SU-DHL-6 (cell line): ENCODE data around the gene HS2ST1.

Experiments
- EZH2phosphoT487 ChIP-seq: fragments of 200-600 bp; sonication (generic), shearing (Covaris generic); conservative IDR thresholded peaks from 2 replicates; pipeline ENCODE4 v1.6.1; 2018; ENCODE audit warnings: mild to moderate bottlenecking, antibody characterized with exemption, low read length, moderate library complexity, mixed read lengths
- TF ChIP-seq, protein P1 (sequence below): fragments of 200-600 bp; sonication (generic); IDR thresholded peaks from one replicate; pipeline ENCODE4 v1.5.1; 2017; ENCODE audit warnings: antibody characterized with exemption, mild to moderate bottlenecking, low read length, moderate library complexity; ENCODE audit not compliant: insufficient read depth, poor library complexity, severe bottlenecking

DNA sequence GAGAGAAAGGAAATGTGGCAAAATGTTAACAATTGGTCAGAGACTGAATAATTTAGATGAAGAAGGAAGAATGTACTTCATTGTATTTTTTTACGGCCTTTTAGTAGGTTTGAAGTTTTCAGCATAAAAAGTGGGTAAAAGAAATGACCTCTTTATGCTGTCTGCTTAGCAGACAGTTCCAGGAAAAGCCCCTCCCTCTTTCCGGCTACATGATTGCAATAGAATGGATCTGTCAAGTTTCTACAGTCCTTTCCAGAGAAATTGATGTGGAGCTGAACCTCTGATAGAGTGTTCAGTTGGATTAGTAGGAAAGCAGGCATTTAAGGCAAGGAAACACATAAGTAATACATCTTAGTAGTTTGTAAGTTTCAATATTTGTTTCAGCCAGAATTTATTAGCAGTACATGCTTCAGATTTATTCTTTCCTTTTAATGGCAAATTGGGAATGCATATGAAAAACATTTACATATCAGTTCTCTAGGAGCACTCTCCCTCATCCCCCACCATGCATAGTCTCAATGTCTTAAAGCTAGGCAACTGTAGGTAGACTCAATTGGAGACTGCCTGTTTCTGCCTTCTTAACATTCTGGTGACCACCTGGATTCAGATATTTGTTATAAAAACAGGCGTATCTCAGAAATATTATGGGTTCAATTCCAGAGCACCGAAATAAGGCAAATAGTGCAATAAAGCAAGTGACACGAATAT lies 36.4 kb downstream of the HS2ST1 start:
- TF ChIP-seq EZH2phosphoT487 = no peak
- TF ChIP-seq, protein P1, sequence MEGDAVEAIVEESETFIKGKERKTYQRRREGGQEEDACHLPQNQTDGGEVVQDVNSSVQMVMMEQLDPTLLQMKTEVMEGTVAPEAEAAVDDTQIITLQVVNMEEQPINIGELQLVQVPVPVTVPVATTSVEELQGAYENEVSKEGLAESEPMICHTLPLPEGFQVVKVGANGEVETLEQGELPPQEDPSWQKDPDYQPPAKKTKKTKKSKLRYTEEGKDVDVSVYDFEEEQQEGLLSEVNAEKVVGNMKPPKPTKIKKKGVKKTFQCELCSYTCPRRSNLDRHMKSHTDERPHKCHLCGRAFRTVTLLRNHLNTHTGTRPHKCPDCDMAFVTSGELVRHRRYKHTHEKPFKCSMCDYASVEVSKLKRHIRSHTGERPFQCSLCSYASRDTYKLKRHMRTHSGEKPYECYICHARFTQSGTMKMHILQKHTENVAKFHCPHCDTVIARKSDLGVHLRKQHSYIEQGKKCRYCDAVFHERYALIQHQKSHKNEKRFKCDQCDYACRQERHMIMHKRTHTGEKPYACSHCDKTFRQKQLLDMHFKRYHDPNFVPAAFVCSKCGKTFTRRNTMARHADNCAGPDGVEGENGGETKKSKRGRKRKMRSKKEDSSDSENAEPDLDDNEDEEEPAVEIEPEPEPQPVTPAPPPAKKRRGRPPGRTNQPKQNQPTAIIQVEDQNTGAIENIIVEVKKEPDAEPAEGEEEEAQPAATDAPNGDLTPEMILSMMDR = no peak
